NCI-H146 treated with DMSO at 0.1 percent for 48 hours (cell line): ENCODE data around the gene TNS3.

Source experiments
- DNase-seq: peaks from one replicate; lab custom pipeline; 2025; ENCODE audit not compliant: unreplicated experiment; lab: John Stamatoyannopoulos, UW

Gene TNS3

DNA sequence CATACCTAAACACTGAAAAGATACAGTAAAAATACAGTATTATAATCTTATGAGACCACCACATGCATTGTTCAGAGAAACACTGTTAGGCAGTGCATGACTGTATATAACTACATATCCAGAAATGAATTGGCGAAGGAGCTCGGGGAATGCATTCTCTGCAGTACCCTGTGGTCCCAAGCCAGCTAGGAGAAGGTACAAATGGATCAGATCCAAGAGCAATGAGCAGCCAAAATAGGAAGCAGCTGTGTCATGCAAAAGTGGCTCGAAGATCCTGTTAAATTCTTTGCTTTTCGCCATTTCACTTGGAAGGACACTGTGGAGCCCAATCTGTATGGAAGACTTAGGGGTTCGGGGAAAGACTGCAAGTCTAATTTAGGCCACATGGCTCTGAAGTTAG is 334.8 kb downstream of the TNS3 start:
- DNase-seq: no peak

DNA sequence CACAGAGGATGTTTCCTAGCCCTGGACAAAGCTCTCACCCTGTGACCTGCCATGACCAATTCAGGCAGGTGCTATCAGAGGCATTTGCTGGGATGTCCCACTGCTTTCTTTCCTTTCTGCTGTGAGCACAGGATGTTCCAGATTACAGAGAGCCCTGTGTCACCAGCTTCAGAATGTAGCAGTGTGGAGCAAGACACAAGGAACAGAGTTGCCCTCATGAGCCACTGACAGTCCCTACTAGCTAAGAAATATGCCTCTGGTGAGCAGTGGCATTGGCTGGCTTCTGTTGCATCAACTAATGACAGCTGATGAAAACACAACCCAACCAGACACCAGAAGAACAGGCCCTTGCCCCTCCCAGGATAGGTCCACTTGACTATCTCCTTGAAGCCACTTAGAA is 337.2 kb downstream of the TNS3 start:
- DNase-seq: no peak

DNA sequence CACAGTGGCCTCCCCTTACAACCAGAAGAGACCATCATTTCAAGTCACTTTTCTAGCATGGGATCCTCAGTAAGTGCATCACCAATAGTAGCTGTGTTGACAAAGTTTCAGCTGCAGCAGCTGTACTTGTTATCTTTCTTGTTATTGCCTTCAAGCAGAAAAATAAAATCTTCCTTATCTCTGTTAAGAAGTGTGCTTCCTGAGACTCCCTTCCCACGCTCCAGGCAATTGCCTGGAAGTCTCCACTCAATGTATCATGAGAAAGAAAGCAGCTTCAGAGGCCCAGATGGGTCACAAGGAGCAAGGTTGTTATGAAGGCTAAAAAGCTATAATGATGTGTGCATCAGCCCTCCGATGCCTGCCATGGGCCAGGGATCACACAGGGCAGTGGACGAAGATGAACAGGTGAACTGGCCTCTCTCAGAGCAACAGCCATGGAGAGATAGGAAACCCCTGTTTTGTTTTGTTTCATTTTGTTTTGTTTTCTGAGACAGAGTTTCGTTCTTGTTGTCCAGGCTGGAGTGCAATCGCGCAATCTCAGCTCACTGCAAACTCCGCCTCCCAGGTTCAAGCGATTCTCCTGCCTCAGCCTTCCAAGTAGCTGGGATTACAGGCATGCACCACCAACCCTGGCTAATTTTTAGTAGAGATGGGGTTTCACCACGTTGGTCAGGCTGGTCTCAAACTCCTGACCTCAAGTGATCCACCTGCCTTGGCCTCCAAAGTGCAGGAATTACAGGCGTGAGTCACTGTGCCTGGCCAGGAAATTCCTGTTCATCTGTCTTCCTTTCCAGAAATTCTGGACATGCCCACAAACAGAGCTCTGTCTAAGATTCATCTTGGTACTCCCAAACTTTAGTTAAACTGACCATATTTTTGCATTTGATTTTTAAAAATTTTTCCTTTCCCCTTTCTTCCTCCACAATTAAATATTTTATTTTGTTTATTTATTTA is 340.5 kb downstream of the TNS3 start:
- no peak for DNase-seq

DNA sequence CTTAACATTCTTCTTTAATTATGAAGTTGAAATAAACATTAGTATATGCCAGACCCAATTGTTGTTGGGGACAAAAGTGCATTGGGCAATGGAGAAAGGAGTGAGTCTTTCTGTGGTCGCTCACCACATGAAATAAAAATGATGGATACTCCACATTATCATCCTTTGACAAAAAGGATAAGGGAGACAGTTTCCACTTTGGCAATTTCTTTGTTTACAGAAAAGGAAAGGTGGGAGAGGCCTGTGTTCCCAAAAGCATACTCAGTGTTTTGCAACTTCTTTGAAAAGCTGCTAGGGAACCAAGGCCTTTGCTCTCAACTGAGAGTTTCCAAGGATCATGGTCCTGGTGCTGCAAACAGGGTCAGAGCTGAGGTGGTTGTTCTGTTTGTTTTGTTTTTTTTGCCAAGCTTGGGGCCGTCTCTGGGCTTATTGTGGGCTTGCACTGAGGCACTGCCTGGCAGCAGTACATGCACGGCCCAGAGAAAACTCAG is 341.9 kb downstream of the TNS3 start:
- no peak for DNase-seq

DNA sequence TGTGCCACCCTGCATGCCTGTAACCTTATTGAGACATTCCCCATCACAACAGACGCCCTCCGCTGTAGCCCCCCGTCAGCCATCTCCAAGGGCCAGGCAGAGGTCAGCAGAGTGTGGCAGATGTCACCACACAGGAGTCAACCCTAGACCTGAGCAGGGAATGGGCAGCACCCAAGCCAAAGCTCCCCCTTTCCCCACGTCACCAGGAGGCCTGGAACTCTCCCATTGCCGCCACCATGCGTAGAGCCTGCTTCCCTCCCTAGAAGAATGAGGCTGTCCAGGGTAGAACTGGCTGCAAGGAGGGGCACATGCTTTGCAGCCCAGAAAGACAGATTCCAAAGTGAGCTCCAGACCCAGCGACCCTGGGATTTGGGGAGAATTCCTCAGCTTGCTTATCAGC is 342.9 kb downstream of the TNS3 start:
- no peak for DNase-seq

DNA sequence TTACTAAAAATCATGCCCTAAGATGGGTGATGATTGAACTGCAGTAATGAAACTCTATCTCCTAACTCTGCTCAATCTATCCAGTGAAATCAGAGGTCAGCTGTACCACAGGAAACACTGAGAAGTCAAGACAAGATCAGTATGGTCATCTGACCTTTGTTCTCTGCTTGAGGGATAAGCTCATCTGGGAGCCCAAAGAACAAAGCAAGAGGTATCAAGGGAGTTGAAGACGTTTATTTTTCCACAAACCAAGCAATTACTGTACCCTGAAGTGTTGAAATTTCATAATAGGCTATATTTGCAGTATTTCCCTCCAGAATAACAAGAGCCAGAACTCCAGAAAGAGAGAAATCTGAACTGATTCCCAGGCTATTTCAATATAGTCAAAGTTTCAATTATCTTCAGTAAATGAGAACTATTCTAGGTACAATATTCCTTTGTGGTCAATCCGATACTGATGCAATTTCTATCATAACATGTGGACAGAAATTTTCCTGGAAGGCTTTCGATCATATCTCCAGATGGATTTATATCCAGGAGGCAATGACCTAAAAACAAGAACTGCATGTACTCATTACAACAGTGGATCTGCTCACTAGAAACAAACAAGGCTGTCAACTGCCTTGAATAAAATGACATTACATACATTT is 345.3 kb downstream of the TNS3 start:
- no peak for DNase-seq

DNA sequence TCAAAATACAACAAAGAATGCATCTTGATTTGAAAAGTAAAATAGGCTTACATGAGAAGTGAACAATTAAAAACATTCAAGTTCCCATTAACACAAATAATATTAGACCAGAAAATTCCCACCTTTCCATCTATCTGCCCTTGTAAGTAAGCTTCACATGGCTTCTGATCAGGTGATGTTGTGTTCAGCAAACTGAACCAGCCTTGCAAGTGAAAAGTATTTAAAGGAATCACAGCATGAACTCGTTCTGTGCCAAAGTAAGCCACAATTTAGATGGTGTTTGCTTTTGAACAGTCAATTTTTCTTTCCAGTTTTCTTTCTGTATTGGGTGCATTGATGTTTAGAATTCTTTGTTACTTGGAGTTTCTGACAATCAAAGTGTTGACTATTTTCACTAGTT is 347.9 kb downstream of the TNS3 start:
- no peak for DNase-seq

DNA sequence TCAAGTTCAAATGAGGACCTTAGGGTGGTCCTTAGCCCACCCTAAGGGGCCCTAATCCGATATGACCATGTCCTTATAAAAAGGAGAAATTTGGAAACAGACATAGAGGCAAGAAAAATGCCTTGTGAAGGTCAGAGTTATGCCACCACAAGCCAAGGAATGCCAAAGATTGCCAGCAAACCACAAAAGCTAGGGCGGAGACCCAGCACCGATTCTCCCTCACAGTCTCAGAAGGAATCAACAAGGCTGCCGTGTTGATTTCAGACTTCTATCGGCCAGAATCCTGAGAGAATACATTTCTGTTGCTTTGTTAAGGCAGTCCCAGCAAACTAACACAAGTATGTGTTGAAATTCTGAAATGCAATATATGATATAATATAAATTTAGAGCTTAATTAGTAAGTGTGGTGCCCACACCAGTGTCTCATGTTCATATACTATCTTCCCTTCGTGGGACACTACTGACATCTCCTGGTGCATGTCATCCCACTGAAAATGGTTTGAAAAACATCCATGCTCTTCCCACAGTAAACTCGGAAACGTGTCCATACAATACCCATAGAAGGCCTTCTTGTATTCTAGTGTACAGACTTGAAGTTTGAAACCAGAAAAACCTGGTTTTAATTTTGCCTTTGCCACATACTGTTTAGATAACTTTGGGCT is 349.0 kb downstream of the TNS3 start:
- DNase-seq: no peak

DNA sequence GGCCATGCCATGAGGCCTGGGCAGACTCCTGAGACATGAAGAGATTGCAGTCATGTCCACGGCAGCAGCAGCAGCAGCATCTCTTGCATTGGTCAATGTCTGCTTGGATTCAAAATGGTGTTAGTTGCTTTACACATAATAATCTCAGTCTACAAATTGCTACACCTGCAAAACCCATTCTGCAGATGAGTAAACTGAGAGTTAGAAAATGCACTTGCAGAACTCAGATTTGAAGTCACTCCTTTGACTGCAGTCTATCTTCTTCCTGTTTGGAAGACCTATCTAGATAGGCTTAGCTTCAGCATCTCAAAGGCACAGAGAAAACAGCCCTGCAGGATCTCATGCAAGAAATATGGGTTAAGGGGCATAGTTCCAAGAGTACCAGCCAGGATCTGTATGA is 350.3 kb downstream of the TNS3 start:
- DNase-seq: no peak

DNA sequence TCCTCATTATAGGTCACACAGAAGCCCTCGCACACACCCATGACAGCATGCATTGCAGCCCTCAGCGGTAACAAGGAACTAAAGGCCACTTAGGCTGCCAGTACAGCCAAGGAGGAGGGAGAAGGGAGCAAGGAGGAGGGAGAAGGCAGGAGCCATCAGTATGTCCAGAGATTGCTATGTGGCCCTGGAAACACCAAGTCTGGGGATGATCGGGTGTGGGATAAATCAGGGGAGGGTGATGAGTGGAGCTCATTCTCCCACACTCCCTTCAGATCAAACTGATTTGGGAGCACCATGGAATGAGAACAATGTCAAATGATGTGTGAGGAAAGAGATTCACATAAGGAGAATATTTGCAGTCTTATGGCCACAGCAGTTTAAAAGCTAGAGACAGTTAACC is 350.9 kb downstream of the TNS3 start:
- DNase-seq: no peak

DNA sequence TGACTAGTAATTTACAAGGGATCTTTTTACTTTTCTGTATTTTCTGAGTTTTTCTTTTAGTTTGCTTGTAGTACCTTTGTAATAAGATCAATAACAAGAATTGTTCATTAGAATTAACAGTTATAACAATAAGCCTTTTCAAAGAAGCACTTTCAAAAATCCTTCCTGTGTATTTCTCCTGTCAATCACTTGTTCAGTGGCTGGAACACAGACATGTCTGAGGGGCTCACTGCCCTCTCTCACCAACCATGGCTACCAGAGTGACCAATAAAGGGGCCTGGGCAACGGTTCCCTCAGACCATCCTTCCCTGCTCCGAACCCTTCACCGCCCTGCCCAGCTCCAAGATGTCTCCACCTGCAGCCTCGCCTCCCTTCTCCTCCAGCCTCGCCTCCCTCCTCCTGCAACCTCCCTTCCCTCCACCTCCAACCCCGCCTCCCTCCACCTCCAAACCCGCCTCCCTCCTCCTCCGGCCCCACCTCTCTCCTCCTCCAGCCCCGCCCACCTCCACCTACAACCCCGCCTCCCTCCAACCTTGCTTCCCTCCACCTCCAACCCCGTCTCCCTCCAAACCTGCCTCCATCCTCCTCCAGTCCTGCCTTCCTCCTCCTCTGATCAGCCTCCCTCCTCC is 353.4 kb downstream of the TNS3 start:
- no peak for DNase-seq

DNA sequence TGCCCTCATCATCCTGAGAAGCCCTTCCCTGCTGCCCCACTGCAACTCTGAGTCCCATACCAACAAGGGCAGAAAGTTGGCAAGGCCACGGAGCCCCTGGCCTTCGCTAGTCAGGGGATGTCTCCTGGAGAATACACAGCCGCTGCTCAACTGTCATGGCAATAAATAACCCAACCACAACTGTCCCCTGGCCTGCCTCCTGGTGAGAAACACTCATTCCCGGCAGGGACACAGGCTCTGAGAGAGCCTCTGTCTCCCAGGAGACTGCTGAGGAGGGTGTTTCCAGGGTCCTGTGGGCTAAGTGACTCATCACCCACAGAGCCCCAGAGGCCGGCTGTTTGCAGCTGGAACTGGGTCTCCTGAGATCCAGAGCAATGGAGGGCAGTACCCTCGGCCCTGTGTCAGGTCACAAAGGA is 354.1 kb downstream of the TNS3 start:
- DNase-seq: no peak

DNA sequence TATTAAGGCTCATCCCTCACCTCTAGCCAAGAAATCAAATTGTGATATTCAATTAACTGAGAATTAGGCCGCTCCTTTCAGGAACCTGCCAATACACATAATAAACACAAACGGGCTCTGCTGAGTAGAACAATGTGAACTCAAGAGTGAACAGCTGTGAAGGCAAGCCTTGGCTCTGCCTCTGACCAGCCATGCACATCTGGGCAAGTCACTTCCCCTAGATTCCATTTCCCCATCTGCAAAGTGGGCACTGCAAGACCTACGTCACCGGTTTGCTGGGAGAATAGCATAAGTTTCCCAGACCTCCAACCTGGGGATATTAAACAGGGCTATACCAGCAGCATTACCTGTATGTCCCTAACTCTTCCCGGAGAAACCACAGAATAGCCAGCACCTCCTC is 355.2 kb downstream of the TNS3 start:
- no peak for DNase-seq

DNA sequence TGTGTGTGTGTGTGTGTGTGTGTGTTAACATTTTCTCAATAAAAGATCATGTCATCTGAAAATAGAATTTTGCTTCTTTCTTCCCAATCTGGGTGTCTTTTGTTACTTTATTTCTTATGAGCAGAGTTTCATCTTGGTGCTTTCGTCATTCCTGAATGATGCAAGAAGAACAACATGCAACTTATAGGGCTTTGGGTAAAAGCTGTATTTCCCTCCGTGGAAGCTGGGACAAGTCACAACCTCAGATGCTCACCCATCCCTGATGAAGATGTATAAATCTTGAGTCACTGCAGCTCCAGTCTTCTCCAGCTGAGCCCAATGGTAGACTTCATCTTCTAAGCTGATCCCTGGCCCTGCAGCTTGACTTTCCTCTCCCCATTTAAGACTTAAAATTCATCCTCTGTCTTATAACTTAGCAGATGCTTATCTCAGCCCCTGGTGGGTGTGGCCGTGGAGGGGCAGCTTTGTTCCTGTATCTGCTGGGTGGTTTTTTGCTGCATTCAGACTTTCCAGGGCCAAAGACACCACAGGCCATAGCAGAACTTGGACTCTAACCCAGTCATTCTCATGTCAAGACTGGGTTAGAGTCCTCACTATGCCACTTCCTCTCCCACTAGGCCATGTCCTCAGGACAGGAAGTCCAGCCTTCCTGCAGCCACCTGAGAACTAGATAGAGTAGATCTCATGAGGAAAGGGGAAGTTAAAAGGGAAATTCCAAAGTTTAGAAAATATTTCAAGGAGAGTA is 356.4 kb downstream of the TNS3 start:
- no peak for DNase-seq
